Measurements from ENCODE around the gene WNT3A.

DNA sequence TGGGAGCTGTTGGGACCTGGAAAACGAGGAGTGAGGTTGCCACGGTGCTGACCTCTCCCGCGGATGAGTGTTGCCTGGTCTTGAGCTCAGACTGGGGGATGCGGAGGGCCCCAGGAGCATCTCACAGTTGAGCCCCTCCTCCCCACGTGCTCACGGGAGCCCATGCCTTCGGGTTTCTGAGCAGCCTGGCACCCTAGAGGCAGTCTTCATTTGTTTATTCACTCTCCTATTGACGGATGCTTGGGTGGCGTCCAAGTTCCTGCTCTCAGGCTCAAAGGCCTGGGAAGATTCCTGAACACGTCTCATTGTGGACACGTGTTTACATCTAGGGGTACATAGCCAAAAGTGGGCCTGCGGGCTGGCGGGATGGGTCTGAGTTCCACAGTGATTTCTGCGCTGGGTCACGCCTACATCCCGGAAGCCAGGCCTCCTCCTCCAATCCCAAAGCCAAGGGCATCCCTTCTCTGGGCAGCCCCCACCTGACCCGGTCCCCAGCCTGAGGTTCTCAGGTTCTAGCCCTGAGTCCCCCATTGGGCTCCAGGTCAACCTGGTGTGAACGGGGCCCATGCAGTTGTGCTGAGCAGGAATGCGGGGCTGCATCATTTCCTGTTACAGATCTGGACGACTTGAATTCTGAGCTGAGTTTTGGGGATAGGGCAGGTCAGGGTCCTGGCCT, 14.7 kb downstream of the WNT3A start:
- TF ChIP-seq, protein P1, sequence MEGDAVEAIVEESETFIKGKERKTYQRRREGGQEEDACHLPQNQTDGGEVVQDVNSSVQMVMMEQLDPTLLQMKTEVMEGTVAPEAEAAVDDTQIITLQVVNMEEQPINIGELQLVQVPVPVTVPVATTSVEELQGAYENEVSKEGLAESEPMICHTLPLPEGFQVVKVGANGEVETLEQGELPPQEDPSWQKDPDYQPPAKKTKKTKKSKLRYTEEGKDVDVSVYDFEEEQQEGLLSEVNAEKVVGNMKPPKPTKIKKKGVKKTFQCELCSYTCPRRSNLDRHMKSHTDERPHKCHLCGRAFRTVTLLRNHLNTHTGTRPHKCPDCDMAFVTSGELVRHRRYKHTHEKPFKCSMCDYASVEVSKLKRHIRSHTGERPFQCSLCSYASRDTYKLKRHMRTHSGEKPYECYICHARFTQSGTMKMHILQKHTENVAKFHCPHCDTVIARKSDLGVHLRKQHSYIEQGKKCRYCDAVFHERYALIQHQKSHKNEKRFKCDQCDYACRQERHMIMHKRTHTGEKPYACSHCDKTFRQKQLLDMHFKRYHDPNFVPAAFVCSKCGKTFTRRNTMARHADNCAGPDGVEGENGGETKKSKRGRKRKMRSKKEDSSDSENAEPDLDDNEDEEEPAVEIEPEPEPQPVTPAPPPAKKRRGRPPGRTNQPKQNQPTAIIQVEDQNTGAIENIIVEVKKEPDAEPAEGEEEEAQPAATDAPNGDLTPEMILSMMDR (conservative IDR thresholded peaks at IDR 0.05; ENCODE audit: low read depth, low read length): no peak
- no peak for TF ChIP-seq EZH2phosphoT487 (IDR thresholded peaks at IDR 0.05; ENCODE audit: borderline replicate concordance, low read length)

All from PC-3 (cell line).